ENCODE measurements around the gene B3GNT2. TPM values are rescaled to one million over a fixed set of nuclear protein-coding genes. Genes with fewer than 3 reads are reported as not detected.

Gene B3GNT2
- total and polyA plus RNA-seq, 9 of the 15 experiments (the other 6 are each of a cell fraction or from before 2014, with no cell fraction given), result 6.0 to 38.9 (median 25.0) TPM

DNA sequence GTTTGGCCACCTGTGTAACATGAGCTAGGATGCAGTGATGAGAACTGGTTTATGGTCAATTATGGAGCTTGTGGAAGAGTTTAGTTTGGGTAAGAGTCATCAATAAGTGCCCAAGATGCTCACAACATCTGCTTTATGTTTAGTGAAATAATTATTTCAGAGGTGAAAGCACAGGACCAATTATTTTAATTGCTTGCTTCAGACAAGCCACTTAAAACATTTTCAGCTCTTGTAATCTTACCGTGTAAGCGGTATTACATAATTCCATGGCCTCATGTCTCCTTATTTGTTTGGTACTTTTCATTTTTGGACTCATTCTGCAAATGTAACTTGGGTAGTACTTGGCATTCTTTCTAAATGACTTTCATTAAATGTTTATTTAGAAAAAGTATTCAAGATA, 5.4 kb downstream of the B3GNT2 start:
- peaks cover 3% of the 10 kb centered on the region for H3K9me1 ChIP-seq (ENCODE audit: control insufficient read depth, insufficient read depth, low read length)
- ChIA-PET CTCF (ENCODE audit: low intra/inter-chr PET ratio) (no interaction called here), POLR2A (interaction anchor here (0.5 to 0.9 kb wide), 2 partner anchors 9 to 14 kb away, joined by 3 to 4 read pairs; no protein-coding TSS in a partner anchor)
- in situ Hi-C loops (cut with MboI) (no loop called here), intact Hi-C loops (cut with micrococcal nuclease) (no loop called here)
- DNase-seq (ENCODE audit: extremely low read depth in 1 of 4, low spot score in 3 of 4) (no peak), FAIRE-seq (no peak), ATAC-seq (no peak)
- peaks cover 47% of the 10 kb centered on the region for H4K20me1 ChIP-seq (replicated peaks; ENCODE audit: control insufficient read depth, insufficient read depth, low read length)
- no peak overlapping the region for H2AFZ ChIP-seq (ENCODE audit: low read depth, low read length)
- no peaks in the 10 kb centered on the region for H3K9me3 ChIP-seq (replicated peaks; ENCODE audit: control insufficient read depth, insufficient read depth, low read depth, low read length)
- H3K36me3 ChIP-seq (ENCODE audit: control insufficient read depth, insufficient read depth, low read length), result peaks cover 8% of the 10 kb centered on the region; the same call in 1 of the 3 replicates
- H3K4me3 ChIP-seq, result no peak overlapping the region
- no peak overlapping the region for H3K4me2 ChIP-seq (ENCODE audit: insufficient read depth, low read length)
- H3K4me1 ChIP-seq (replicated peaks in 1 of 2; ENCODE audit: control insufficient read depth in 2 of 2, insufficient read depth in 2 of 2, low read length in 2 of 2), result peaks cover 24 to 46% of the 10 kb centered on the region in 2 experiments
- 69% methylated on average over 2 of the region's 2 CpGs for WGBS (ENCODE audit: insufficient coverage, low coverage, missing lambda C conversion rate)
- H3K27ac ChIP-seq (ENCODE audit: extremely low read depth, low read depth, low read length), result no peak overlapping the region
- TF ChIP-seq KLF16 (IDR thresholded peaks at IDR 0.05) (no peak), IRF2 (CRISPR knock-in tag; IDR thresholded peaks at IDR 0.05) (no peak), TEAD4 (IDR thresholded peaks at IDR 0.05; ENCODE audit: low read length) (no peak), TEAD4 (CRISPR knock-in tag; IDR thresholded peaks at IDR 0.05; ENCODE audit: borderline replicate concordance) (no peak), THRAP3 (IDR thresholded peaks at IDR 0.05; ENCODE audit: borderline replicate concordance) (no peak), DIDO1 (tag; IDR thresholded peaks at IDR 0.05; ENCODE audit: low read depth) (no peak), HDAC3 (IDR thresholded peaks at IDR 0.05; ENCODE audit: borderline replicate concordance, partially characterized antibody) (no peak), C11orf30 (IDR thresholded peaks at IDR 0.05; ENCODE audit: low read depth) (no peak), SIX5 (IDR thresholded peaks at IDR 0.05; ENCODE audit: borderline replicate concordance in 1 of 2, insufficient read depth in 1 of 2, low read depth in 1 of 2, low read length in 2 of 2) (no peak), ZNF75A (CRISPR knock-in tag; IDR thresholded peaks at IDR 0.05) (no peak), TOE1 (IDR thresholded peaks at IDR 0.05; ENCODE audit: borderline replicate concordance) (no peak), TOE1 (CRISPR knock-in tag; IDR thresholded peaks at IDR 0.05; ENCODE audit: borderline replicate concordance, low read depth) (no peak), SMARCC2 (IDR thresholded peaks at IDR 0.05; ENCODE audit: low read depth) (no peak)
- TF ChIP-seq, protein P1, sequence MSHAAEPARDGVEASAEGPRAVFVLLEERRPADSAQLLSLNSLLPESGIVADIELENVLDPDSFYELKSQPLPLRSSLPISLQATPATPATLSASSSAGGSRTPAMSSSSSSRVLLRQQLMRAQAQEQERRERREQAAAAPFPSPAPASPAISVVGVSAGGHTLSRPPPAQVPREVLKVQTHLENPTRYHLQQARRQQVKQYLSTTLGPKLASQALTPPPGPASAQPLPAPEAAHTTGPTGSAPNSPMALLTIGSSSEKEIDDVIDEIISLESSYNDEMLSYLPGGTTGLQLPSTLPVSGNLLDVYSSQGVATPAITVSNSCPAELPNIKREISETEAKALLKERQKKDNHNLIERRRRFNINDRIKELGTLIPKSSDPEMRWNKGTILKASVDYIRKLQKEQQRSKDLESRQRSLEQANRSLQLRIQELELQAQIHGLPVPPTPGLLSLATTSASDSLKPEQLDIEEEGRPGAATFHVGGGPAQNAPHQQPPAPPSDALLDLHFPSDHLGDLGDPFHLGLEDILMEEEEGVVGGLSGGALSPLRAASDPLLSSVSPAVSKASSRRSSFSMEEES (CRISPR knock-in tag; IDR thresholded peaks at IDR 0.05), result no peak
- TF ChIP-seq, protein P2, sequence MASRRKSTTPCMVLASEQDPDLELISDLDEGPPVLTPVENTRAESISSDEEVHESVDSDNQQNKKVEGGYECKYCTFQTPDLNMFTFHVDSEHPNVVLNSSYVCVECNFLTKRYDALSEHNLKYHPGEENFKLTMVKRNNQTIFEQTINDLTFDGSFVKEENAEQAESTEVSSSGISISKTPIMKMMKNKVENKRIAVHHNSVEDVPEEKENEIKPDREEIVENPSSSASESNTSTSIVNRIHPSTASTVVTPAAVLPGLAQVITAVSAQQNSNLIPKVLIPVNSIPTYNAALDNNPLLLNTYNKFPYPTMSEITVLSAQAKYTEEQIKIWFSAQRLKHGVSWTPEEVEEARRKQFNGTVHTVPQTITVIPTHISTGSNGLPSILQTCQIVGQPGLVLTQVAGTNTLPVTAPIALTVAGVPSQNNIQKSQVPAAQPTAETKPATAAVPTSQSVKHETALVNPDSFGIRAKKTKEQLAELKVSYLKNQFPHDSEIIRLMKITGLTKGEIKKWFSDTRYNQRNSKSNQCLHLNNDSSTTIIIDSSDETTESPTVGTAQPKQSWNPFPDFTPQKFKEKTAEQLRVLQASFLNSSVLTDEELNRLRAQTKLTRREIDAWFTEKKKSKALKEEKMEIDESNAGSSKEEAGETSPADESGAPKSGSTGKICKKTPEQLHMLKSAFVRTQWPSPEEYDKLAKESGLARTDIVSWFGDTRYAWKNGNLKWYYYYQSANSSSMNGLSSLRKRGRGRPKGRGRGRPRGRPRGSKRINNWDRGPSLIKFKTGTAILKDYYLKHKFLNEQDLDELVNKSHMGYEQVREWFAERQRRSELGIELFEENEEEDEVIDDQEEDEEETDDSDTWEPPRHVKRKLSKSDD (conservative IDR thresholded peaks at IDR 0.05; ENCODE audit: low read length), result no peak
- TF ChIP-seq, protein P3, sequence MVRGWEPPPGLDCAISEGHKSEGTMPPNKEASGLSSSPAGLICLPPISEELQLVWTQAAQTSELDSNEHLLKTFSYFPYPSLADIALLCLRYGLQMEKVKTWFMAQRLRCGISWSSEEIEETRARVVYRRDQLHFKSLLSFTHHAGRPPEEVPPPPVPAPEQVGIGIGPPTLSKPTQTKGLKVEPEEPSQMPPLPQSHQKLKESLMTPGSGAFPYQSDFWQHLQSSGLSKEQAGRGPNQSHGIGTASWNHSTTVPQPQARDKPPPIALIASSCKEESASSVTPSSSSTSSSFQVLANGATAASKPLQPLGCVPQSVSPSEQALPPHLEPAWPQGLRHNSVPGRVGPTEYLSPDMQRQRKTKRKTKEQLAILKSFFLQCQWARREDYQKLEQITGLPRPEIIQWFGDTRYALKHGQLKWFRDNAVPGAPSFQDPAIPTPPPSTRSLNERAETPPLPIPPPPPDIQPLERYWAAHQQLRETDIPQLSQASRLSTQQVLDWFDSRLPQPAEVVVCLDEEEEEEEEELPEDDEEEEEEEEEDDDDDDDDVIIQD (CRISPR knock-in tag; IDR thresholded peaks at IDR 0.05), result no peak
- TF ChIP-seq, protein P4, sequence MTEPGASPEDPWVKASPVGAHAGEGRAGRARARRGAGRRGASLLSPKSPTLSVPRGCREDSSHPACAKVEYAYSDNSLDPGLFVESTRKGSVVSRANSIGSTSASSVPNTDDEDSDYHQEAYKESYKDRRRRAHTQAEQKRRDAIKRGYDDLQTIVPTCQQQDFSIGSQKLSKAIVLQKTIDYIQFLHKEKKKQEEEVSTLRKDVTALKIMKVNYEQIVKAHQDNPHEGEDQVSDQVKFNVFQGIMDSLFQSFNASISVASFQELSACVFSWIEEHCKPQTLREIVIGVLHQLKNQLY (CRISPR knock-in tag; conservative IDR thresholded peaks at IDR 0.05), result no peak
- no TSS peak for BruUV-seq (replicated peaks)
- H3K9ac ChIP-seq (ENCODE audit: insufficient read depth in 1 of 2, low read depth in 2 of 2, low read length in 2 of 2), result no peak overlapping the region; a peak in 1 of 4 replicates
- H3K27me3 ChIP-seq (ENCODE audit: control insufficient read depth in 2 of 2, insufficient read depth in 2 of 2, low read length in 2 of 2), result no peaks in the 10 kb centered on the region
- H3K79me2 ChIP-seq (ENCODE audit: control insufficient read depth, insufficient read depth, low read length), result peaks cover 100% of the 10 kb centered on the region

All from K562 (cell line).